HEK293 (cell line): ENCODE measurements around the gene C16orf92.

Experiments used
- BCL11B ChIP-seq: fragments of 450-650 bp; formaldehyde crosslinking; IDR thresholded peaks from 2 replicates; pipeline ENCODE4 v1.5.1; 2016; ENCODE audit warnings: low read depth, missing biosample characterization, missing genetic modification characterization
- EGR2 ChIP-seq: fragments of 450-650 bp; formaldehyde crosslinking; IDR thresholded peaks from 2 replicates; pipeline ENCODE4 v1.5.1; 2016; ENCODE audit warnings: low read depth, missing biosample characterization, missing genetic modification characterization
- GLIS2 ChIP-seq: fragments of 450-650 bp; formaldehyde crosslinking; IDR thresholded peaks from 2 replicates; pipeline ENCODE4 v1.5.1; 2016; ENCODE audit warnings: missing biosample characterization, missing genetic modification characterization
- HOXC10 ChIP-seq: sonication (generic); formaldehyde crosslinking; IDR thresholded peaks from 2 replicates; pipeline ENCODE4 v1.8.1; 2023; ENCODE audit warnings: mild to moderate bottlenecking, missing genetic modification reagents
- IKZF3 ChIP-seq: fragments of 450-650 bp; IDR thresholded peaks from 2 replicates; pipeline ENCODE4 v1.5.0; 2018; ENCODE audit warnings: missing biosample characterization, mild to moderate bottlenecking, missing genetic modification characterization, moderate library complexity
- KLF1 ChIP-seq: fragments of 450-650 bp; formaldehyde crosslinking; IDR thresholded peaks from 2 replicates; pipeline ENCODE4 v1.5.1; 2016; ENCODE audit warnings: missing biosample characterization, missing genetic modification characterization
- KLF8 ChIP-seq: fragments of 450-650 bp; formaldehyde crosslinking; IDR thresholded peaks from 2 replicates; pipeline ENCODE4 v1.5.1; 2016; ENCODE audit warnings: missing biosample characterization, missing genetic modification characterization
- KLF9 ChIP-seq: fragments of 450-650 bp; formaldehyde crosslinking; IDR thresholded peaks from 2 replicates; pipeline ENCODE4 v1.5.1; 2016; ENCODE audit warnings: missing biosample characterization, missing genetic modification characterization, low read depth
- PRDM2 ChIP-seq: fragments of 450-650 bp; formaldehyde crosslinking; IDR thresholded peaks from 2 replicates; pipeline ENCODE4 v1.5.1; 2016; ENCODE audit warnings: missing biosample characterization, missing genetic modification characterization, borderline replicate concordance
- PRDM6 ChIP-seq: fragments of 450-650 bp; formaldehyde crosslinking; IDR thresholded peaks from 2 replicates; pipeline ENCODE4 v1.5.1; 2017; ENCODE audit warnings: missing biosample characterization, missing genetic modification characterization
- SCRT1 ChIP-seq: fragments of 450-650 bp; formaldehyde crosslinking; IDR thresholded peaks from 2 replicates; pipeline ENCODE4 v1.5.1; 2016; ENCODE audit warnings: missing biosample characterization, missing genetic modification characterization, borderline replicate concordance
- SP7 ChIP-seq: fragments of 450-650 bp; formaldehyde crosslinking; IDR thresholded peaks from 2 replicates; pipeline ENCODE4 v1.5.1; 2016; ENCODE audit warnings: missing biosample characterization, missing genetic modification characterization
- WT1 ChIP-seq: fragments of 450-650 bp; formaldehyde crosslinking; IDR thresholded peaks from 2 replicates; pipeline ENCODE4 v1.5.1; 2016; ENCODE audit warnings: missing biosample characterization, missing genetic modification characterization
- ZBTB20 ChIP-seq: fragments of 450-650 bp; formaldehyde crosslinking; IDR thresholded peaks from 2 replicates; pipeline ENCODE4 v1.5.1; 2016; ENCODE audit warnings: missing biosample characterization, missing genetic modification characterization
- ZEB2 ChIP-seq: fragments of 450-650 bp; formaldehyde crosslinking; IDR thresholded peaks from 2 replicates; pipeline ENCODE4 v1.5.1; 2016; ENCODE audit warnings: missing biosample characterization, missing genetic modification characterization
- ZNF114 ChIP-seq: fragments of 450-650 bp; formaldehyde crosslinking; IDR thresholded peaks from 2 replicates; pipeline ENCODE4 v1.5.0; 2017; ENCODE audit warnings: missing biosample characterization, missing genetic modification characterization
- ZNF148 ChIP-seq: fragments of 450-650 bp; formaldehyde crosslinking; IDR thresholded peaks from 2 replicates; pipeline ENCODE4 v1.5.0; 2017; ENCODE audit warnings: missing biosample characterization, missing genetic modification characterization, borderline replicate concordance
- ZNF16 ChIP-seq: fragments of 450-650 bp; formaldehyde crosslinking; IDR thresholded peaks from 2 replicates; pipeline ENCODE4 v1.5.1; 2016; ENCODE audit warnings: low read depth, missing biosample characterization, missing genetic modification characterization
- ZNF2 ChIP-seq: fragments of 450-650 bp; formaldehyde crosslinking; IDR thresholded peaks from 2 replicates; pipeline ENCODE4 v1.5.1; 2016; ENCODE audit warnings: missing biosample characterization, missing genetic modification characterization
- ZNF391 ChIP-seq: fragments of 450-650 bp; formaldehyde crosslinking; IDR thresholded peaks from 2 replicates; pipeline ENCODE4 v1.5.1; 2016; ENCODE audit warnings: low read depth, missing biosample characterization, missing genetic modification characterization, borderline replicate concordance
- ZNF398 ChIP-seq: fragments of 450-650 bp; formaldehyde crosslinking; IDR thresholded peaks from 2 replicates; pipeline ENCODE4 v1.5.1; 2017; ENCODE audit warnings: missing biosample characterization, missing genetic modification characterization
- ZNF548 ChIP-seq: fragments of 450-650 bp; formaldehyde crosslinking; IDR thresholded peaks from 2 replicates; pipeline ENCODE4 v1.5.1; 2016; ENCODE audit warnings: missing biosample characterization, missing genetic modification characterization
- ZNF580 ChIP-seq: fragments of 450-650 bp; formaldehyde crosslinking; IDR thresholded peaks from 2 replicates; pipeline ENCODE4 v1.5.1; 2016; ENCODE audit warnings: missing biosample characterization, missing genetic modification characterization
- ZNF596 ChIP-seq: fragments of 450-650 bp; IDR thresholded peaks from 2 replicates; pipeline ENCODE4 v1.5.0; 2018; ENCODE audit warnings: missing biosample characterization, mild to moderate bottlenecking, missing genetic modification characterization, moderate library complexity
- ZNF76 ChIP-seq: fragments of 450-650 bp; formaldehyde crosslinking; IDR thresholded peaks from 2 replicates; pipeline ENCODE4; 2016; ENCODE audit warnings: low read depth, missing biosample characterization, missing genetic modification characterization, borderline replicate concordance
- ZSCAN30 ChIP-seq: fragments of 450-650 bp; IDR thresholded peaks from 2 replicates; pipeline ENCODE4 v1.5.1; 2018; ENCODE audit warnings: missing biosample characterization, mild to moderate bottlenecking, missing genetic modification characterization, moderate library complexity
- ZXDB ChIP-seq: fragments of 450-650 bp; formaldehyde crosslinking; IDR thresholded peaks from 2 replicates; pipeline ENCODE4 v1.5.1; 2016; ENCODE audit warnings: missing biosample characterization, missing genetic modification characterization

Gene C16orf92

GRCh38 chr16:29995911-29996765 is 26.9 kb upstream of the C16orf92 start, which contains the start of gene INO80E (continued):
- TF ChIP-seq PRDM6 (tag by site-specific recombination) (no peak), ZNF16 (tag by site-specific recombination) (0 out of 2 replicates have a peak, but pooled peaks have one; percentile 32), EGR2 (tag by site-specific recombination) (peak; percentile 48), ZNF114 (tag by site-specific recombination) (no peak), IKZF3 (tag by site-specific recombination) (0 out of 2 replicates have a peak, but pooled peaks have one; percentile 3), ZXDB (tag by site-specific recombination) (peak; percentile 94), ZEB2 (tag by site-specific recombination) (peak; percentile 90), ZNF596 (0 out of 2 replicates have a peak, but pooled peaks have one; percentile 26), ZNF76 (tag by site-specific recombination) (peak; percentile 100), ZNF148 (tag by site-specific recombination) (no peak), SP7 (tag by site-specific recombination) (no peak; the same call in none of the 2 replicates), SCRT1 (tag by site-specific recombination) (no peak), ZBTB20 (tag by site-specific recombination) (peak; percentile 100), WT1 (tag by site-specific recombination) (0 out of 2 replicates have a peak, but pooled peaks have one; percentile 41), BCL11B (0 out of 2 replicates have a peak, but pooled peaks have one; percentile 14), KLF9 (peak; percentile 78), ZNF2 (tag by site-specific recombination) (0 out of 2 replicates have a peak, but pooled peaks have one; percentile 35), KLF1 (tag by site-specific recombination) (peak; percentile 93), ZSCAN30 (peak; percentile 81), ZNF548 (tag by site-specific recombination) (peak; percentile 80; the same call in 1 of the 2 replicates), PRDM2 (tag by site-specific recombination) (no peak), ZNF398 (tag by site-specific recombination) (peak; percentile 47; the same call in 1 of the 2 replicates), KLF8 (tag by site-specific recombination) (peak; percentile 91), GLIS2 (tag by site-specific recombination) (peak; percentile 88), ZNF580 (tag by site-specific recombination) (peak; percentile 72; the same call in 1 of the 2 replicates), ZNF391 (0 out of 2 replicates have a peak, but pooled peaks have one; percentile 6), HOXC10 (CRISPR knock-in tag) (no peak)
